ENCODE data around the gene RABEPK. TPM values are rescaled to one million over a fixed set of nuclear protein-coding genes. Genes with fewer than 3 reads are reported as not detected.
"Not testable (repeated sequence)": the region's sequence is repeated elsewhere in the genome, so short reads cannot be mapped to it uniquely, and the experiment has no call there.

The RABEPK gene
- total RNA-seq, 4 donors from 2014 or later, result 12.5 to 23.0 (median 15.0) TPM

- WGBS, 2 donors, result 91 to 98% methylated on average over 5 to 6 of the region's 6 CpGs
These were observed 27.4 kb downstream of the RABEPK start for GRCh38 chr9:125227761-125228160.

GRCh38 chr9:125233678-125234077, 33.3 kb downstream of the RABEPK start:
- Histone ChIP-seq H3K36me3 (peaks cover 23 to 100% (median 35%) of the 10 kb centered on the region in 3 donors), H3K4me1 (peaks cover 16 to 41% (median 24%) of the 10 kb centered on the region in 3 donors), H3K27me3 (no peaks in the 10 kb centered on the region), H3K9me3 (no peaks in the 10 kb centered on the region), H3K4me3 (no peak overlapping the region), H3K27ac (peak overlapping the region in 1 of 4 donors; percentile 21)
- DNase-seq, result no peak
- TF ChIP-seq, protein P1, sequence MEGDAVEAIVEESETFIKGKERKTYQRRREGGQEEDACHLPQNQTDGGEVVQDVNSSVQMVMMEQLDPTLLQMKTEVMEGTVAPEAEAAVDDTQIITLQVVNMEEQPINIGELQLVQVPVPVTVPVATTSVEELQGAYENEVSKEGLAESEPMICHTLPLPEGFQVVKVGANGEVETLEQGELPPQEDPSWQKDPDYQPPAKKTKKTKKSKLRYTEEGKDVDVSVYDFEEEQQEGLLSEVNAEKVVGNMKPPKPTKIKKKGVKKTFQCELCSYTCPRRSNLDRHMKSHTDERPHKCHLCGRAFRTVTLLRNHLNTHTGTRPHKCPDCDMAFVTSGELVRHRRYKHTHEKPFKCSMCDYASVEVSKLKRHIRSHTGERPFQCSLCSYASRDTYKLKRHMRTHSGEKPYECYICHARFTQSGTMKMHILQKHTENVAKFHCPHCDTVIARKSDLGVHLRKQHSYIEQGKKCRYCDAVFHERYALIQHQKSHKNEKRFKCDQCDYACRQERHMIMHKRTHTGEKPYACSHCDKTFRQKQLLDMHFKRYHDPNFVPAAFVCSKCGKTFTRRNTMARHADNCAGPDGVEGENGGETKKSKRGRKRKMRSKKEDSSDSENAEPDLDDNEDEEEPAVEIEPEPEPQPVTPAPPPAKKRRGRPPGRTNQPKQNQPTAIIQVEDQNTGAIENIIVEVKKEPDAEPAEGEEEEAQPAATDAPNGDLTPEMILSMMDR (IDR thresholded peaks at IDR 0.05), result no peak
- no peak for TF ChIP-seq POLR2A (IDR thresholded peaks at IDR 0.05)
- 45 to 50% methylated on average over 2 to 3 of the region's 3 CpGs for WGBS, 2 donors
- intact Hi-C loops (cut with DNase I), result no loop called here

More at GRCh38 chr9:125227761-125228160, 27.4 kb downstream of the RABEPK start:
- DNase-seq, result no peak
- intact Hi-C loops (cut with DNase I), result no loop called here
- no peaks in the 10 kb centered on the region for H3K4me1 ChIP-seq
- H3K27me3 ChIP-seq, result no peaks in the 10 kb centered on the region
- TF ChIP-seq, protein P1 (IDR thresholded peaks at IDR 0.05), result no peak
- TF ChIP-seq POLR2A (IDR thresholded peaks at IDR 0.05), result no peak
- H3K9me3 ChIP-seq, result no peaks in the 10 kb centered on the region
- peaks cover 0 to 89% (median 8%) of the 10 kb centered on the region in 3 donors for H3K36me3 ChIP-seq
- H3K27ac ChIP-seq, result no peak overlapping the region
- H3K4me3 ChIP-seq, result no peak overlapping the region

- H3K27me3 ChIP-seq; H3K4me3 ChIP-seq; intact Hi-C loops (cut with DNase I); DNase-seq; H3K9me3 ChIP-seq: not testable (repeated sequence)
- Histone ChIP-seq H3K36me3 (peaks cover 27 to 100% (median 40%) of the 10 kb centered on the region in 3 donors), H3K4me1 (peaks cover 20 to 46% (median 28%) of the 10 kb centered on the region in 3 donors), H3K27ac (peak overlapping the region in 1 of 4 donors; percentile 21)
- 93 to 98% methylated on average over 6 to 7 of the region's 8 CpGs for WGBS, 2 donors
These were observed 33.8 kb downstream of the RABEPK start for GRCh38 chr9:125234099-125234498.

GRCh38 chr9:125235804-125236519, 35.6 kb downstream of the RABEPK start:
- Histone ChIP-seq H3K4me3 (no peak overlapping the region), H3K4me1 (peaks cover 21 to 58% (median 38%) of the 10 kb centered on the region in 3 donors), H3K9me3 (no peaks in the 10 kb centered on the region), H3K27me3 (no peaks in the 10 kb centered on the region), H3K36me3 (peaks cover 28 to 88% (median 45%) of the 10 kb centered on the region in 3 donors), H3K27ac (no peak overlapping the region)
- TF ChIP-seq POLR2A (IDR thresholded peaks at IDR 0.05), result no peak
- TF ChIP-seq, protein P1 (IDR thresholded peaks at IDR 0.05), result no peak
- WGBS, 2 donors, result 45 to 55% methylated on average over 5 of the region's 5 CpGs
- intact Hi-C loops (cut with DNase I), result no loop called here
- no peak for DNase-seq

DNA sequence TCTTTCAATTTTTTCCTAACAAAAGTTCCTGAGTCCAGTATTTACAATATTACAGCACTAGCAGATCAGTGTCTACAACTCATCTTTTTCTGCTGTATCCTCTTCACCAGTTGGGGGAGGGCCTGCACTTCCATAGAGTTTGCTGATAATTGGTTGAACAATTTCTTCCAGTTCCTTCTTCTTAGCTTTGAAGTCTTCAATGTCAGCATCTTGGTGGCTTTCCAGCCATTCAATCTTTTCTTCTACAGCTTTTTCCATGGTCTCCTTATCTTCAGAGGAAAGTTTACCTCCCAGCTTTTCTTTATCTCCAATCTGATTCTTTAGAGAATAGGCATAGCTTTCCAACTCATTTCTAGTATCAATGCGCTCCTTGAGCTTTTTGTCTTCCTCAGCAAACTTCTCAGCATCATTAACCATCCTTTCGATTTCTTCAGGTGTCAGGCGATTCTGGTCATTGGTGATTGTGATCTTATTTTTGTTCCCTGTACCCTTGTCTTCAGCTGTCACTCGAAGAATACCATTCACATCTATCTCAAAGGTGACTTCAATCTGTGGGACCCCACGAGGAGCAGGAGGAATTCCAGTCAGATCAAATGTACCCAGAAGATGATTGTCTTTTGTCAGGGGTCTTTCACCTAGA, 36.3 kb downstream of the RABEPK start:
- H3K9me3 ChIP-seq; H3K4me3 ChIP-seq; H3K27me3 ChIP-seq; H3K27ac ChIP-seq; intact Hi-C loops (cut with DNase I); DNase-seq: not testable (repeated sequence)
- 75 to 79% methylated on average over 4 to 5 of the region's 5 CpGs for WGBS, 2 donors
- Histone ChIP-seq H3K4me1 (peaks cover 21 to 58% (median 38%) of the 10 kb centered on the region in 3 donors), H3K36me3 (peaks cover 28 to 82% (median 45%) of the 10 kb centered on the region in 3 donors)
